ENCODE measurements around the gene GALNT10.

Gene GALNT10

DNA sequence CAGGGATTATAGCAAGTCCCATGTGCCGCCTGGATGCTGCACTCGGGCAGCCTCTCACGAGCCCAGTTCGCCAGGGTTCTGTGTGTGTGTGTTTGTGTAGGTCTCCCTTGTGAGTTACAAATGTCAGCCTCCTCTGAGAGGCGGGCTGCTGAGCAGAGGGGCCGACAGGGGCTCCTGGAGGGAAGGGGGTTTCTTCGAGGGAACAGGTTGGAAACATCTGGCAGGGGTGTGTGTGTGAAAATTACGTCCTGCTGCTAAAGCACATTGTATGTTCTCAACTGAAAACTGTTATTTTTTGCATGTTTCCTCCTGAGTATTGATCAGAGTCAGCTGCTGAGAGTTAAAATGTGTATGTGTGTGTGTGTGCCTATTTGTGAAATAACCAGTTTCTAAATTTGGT is 9.7 kb downstream of the GALNT10 start:
- peaks cover 0 to 11% of the 10 kb centered on the region in 2 donors for H3K4me1 ChIP-seq (ENCODE audit: control insufficient read depth in 2 of 2, insufficient read depth in 1 of 2, low read depth in 1 of 2, low read length in 2 of 2)
- no peak overlapping the region for H3K4me3 ChIP-seq (ENCODE audit: low read length in 2 of 2)
- H3K36me3 ChIP-seq (replicated peaks in 1 of 2; ENCODE audit: control insufficient read depth in 2 of 2, insufficient read depth in 2 of 2, low read length in 2 of 2), result peaks cover 0 to 28% of the 10 kb centered on the region in 2 donors
- DNase-seq (ENCODE audit: low spot score), result no peak
- no CpG with 5 or more reads among the region's 8 CpGs for WGBS, 2 donors (ENCODE audit: extremely low coverage in 2 of 2, insufficient read length in 2 of 2, insufficient replicate concordance in 1 of 2)
- no peaks in the 10 kb centered on the region for H3K9me3 ChIP-seq (replicated peaks in 1 of 2; ENCODE audit: control insufficient read depth in 2 of 2, insufficient read depth in 1 of 2, low read depth in 1 of 2, low read length in 2 of 2)
- H3K4me2 ChIP-seq (ENCODE audit: insufficient read depth, low read length, poor library complexity, severe bottlenecking), result no peak overlapping the region
- H2AFZ ChIP-seq (ENCODE audit: low read length), result no peak overlapping the region
- no peak overlapping the region for H3K18ac ChIP-seq (ENCODE audit: low read length)
- no peak overlapping the region for H2BK5ac ChIP-seq (ENCODE audit: low read length)
- no peak overlapping the region for H4K91ac ChIP-seq (ENCODE audit: low read depth, low read length, poor library complexity)
- no peak overlapping the region for H4K8ac ChIP-seq (ENCODE audit: low read depth, low read length)
- H3K4ac ChIP-seq (ENCODE audit: low read length), result no peak overlapping the region
- H3K27me3 ChIP-seq (ENCODE audit: control insufficient read depth in 3 of 3, insufficient read depth in 3 of 3, low read depth in 1 of 3, low read length in 3 of 3), result no peaks in the 10 kb centered on the region
- H2BK15ac ChIP-seq (ENCODE audit: low read length), result no peak overlapping the region
- H3K14ac ChIP-seq (ENCODE audit: low read length), result no peak overlapping the region
- no peak overlapping the region for H2BK12ac ChIP-seq (ENCODE audit: low read length)
- H3K79me1 ChIP-seq (ENCODE audit: low read depth, low read length), result no peaks in the 10 kb centered on the region
- H2AK5ac ChIP-seq (ENCODE audit: low read depth, low read length), result no peak overlapping the region
- H3K27ac ChIP-seq (replicated peaks; ENCODE audit: low read length), result no peak overlapping the region
- no peak overlapping the region for H2BK120ac ChIP-seq (ENCODE audit: low read depth, low read length)
- no peak overlapping the region for H3K23ac ChIP-seq (ENCODE audit: low read depth, low read length, poor library complexity)
- H3K9ac ChIP-seq (ENCODE audit: low read depth, low read length, poor library complexity), result no peak overlapping the region

- Histone ChIP-seq H3K14ac (ENCODE audit: low read length) (no peak overlapping the region), H4K8ac (ENCODE audit: low read depth, low read length) (no peak overlapping the region), H2BK12ac (ENCODE audit: low read length) (no peak overlapping the region), H3K4me2 (ENCODE audit: insufficient read depth, low read length, poor library complexity, severe bottlenecking) (no peak overlapping the region), H3K27me3 (ENCODE audit: control insufficient read depth in 3 of 3, insufficient read depth in 3 of 3, low read depth in 1 of 3, low read length in 3 of 3) (no peaks in the 10 kb centered on the region), H3K36me3 (replicated peaks in 1 of 2; ENCODE audit: control insufficient read depth in 2 of 2, insufficient read depth in 2 of 2, low read length in 2 of 2) (peaks cover 0 to 24% of the 10 kb centered on the region in 2 donors), H3K4me3 (ENCODE audit: low read length in 2 of 2) (no peak overlapping the region), H3K9me3 (replicated peaks in 1 of 2; ENCODE audit: control insufficient read depth in 2 of 2, insufficient read depth in 1 of 2, low read depth in 1 of 2, low read length in 2 of 2) (no peaks in the 10 kb centered on the region), H3K27ac (replicated peaks; ENCODE audit: low read length) (no peak overlapping the region), H3K18ac (ENCODE audit: low read length) (no peak overlapping the region), H2AFZ (ENCODE audit: low read length) (no peak overlapping the region), H2BK120ac (ENCODE audit: low read depth, low read length) (no peak overlapping the region), H3K79me1 (ENCODE audit: low read depth, low read length) (no peaks in the 10 kb centered on the region), H4K91ac (ENCODE audit: low read depth, low read length, poor library complexity) (no peak overlapping the region), H3K4ac (ENCODE audit: low read length) (no peak overlapping the region), H3K4me1 (ENCODE audit: control insufficient read depth in 2 of 2, insufficient read depth in 1 of 2, low read depth in 1 of 2, low read length in 2 of 2) (peaks cover under 1 to 11% of the 10 kb centered on the region in 2 donors), H3K23ac (ENCODE audit: low read depth, low read length, poor library complexity) (no peak overlapping the region), H2BK15ac (ENCODE audit: low read length) (no peak overlapping the region), H3K9ac (ENCODE audit: low read depth, low read length, poor library complexity) (no peak overlapping the region), H2AK5ac (ENCODE audit: low read depth, low read length) (no peak overlapping the region), H2BK5ac (ENCODE audit: low read length) (no peak overlapping the region)
- WGBS, 2 donors (ENCODE audit: extremely low coverage in 2 of 2, insufficient read length in 2 of 2, insufficient replicate concordance in 1 of 2), result no CpG with 5 or more reads among the region's 7 CpGs
- DNase-seq (ENCODE audit: low spot score), result no peak
Measured at GRCh38 chr5:154201108-154201769, 10.7 kb downstream of the GALNT10 start.

GRCh38 chr5:154202379-154203260 is 12.1 kb downstream of the GALNT10 start:
- Histone ChIP-seq H3K79me1 (ENCODE audit: low read depth, low read length) (no peaks in the 10 kb centered on the region), H3K23ac (ENCODE audit: low read depth, low read length, poor library complexity) (no peak overlapping the region), H2BK15ac (ENCODE audit: low read length) (no peak overlapping the region), H2AK5ac (ENCODE audit: low read depth, low read length) (no peak overlapping the region), H3K18ac (ENCODE audit: low read length) (no peak overlapping the region), H3K4me1 (ENCODE audit: control insufficient read depth in 2 of 2, insufficient read depth in 1 of 2, low read depth in 1 of 2, low read length in 2 of 2) (peaks cover 6 to 7% of the 10 kb centered on the region in 2 donors), H3K14ac (ENCODE audit: low read length) (no peak overlapping the region), H3K9ac (ENCODE audit: low read depth, low read length, poor library complexity) (no peak overlapping the region), H3K4ac (ENCODE audit: low read length) (no peak overlapping the region), H3K36me3 (replicated peaks in 1 of 2; ENCODE audit: control insufficient read depth in 2 of 2, insufficient read depth in 2 of 2, low read length in 2 of 2) (peaks cover 0 to 24% of the 10 kb centered on the region in 2 donors), H2BK120ac (ENCODE audit: low read depth, low read length) (no peak overlapping the region), H3K4me3 (ENCODE audit: low read length in 2 of 2) (no peak overlapping the region), H3K27me3 (ENCODE audit: control insufficient read depth in 3 of 3, insufficient read depth in 3 of 3, low read depth in 1 of 3, low read length in 3 of 3) (no peaks in the 10 kb centered on the region), H2AFZ (ENCODE audit: low read length) (no peak overlapping the region), H2BK5ac (ENCODE audit: low read length) (no peak overlapping the region), H4K8ac (ENCODE audit: low read depth, low read length) (no peak overlapping the region), H2BK12ac (ENCODE audit: low read length) (no peak overlapping the region), H3K27ac (replicated peaks; ENCODE audit: low read length) (no peak overlapping the region), H3K9me3 (replicated peaks in 1 of 2; ENCODE audit: control insufficient read depth in 2 of 2, insufficient read depth in 1 of 2, low read depth in 1 of 2, low read length in 2 of 2) (no peaks in the 10 kb centered on the region), H4K91ac (ENCODE audit: low read depth, low read length, poor library complexity) (no peak overlapping the region), H3K4me2 (ENCODE audit: insufficient read depth, low read length, poor library complexity, severe bottlenecking) (no peak overlapping the region)
- no CpG with 5 or more reads among the region's 11 CpGs for WGBS, 2 donors (ENCODE audit: extremely low coverage in 2 of 2, insufficient read length in 2 of 2, insufficient replicate concordance in 1 of 2)
- no peak for DNase-seq (ENCODE audit: low spot score)
